ENCODE results near the gene MEN1.

Gene MEN1

DNA sequence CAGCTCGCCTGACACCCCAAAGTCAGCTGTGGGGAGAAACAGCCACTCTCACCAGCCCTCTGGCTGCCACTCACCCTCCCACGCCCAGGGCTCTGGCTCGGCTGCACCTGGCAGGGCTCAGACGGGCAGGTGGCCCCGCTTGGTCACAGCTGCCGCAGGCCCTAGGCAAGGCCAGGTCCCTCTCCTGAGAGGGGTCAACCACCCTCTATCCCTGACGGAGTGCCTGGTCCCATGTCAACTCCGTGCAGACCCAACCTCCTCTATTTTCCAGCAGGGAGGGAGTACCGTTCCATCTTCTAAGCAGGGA lies 9.2 kb downstream of the MEN1 start:
- DNase-seq = no peak

DNA sequence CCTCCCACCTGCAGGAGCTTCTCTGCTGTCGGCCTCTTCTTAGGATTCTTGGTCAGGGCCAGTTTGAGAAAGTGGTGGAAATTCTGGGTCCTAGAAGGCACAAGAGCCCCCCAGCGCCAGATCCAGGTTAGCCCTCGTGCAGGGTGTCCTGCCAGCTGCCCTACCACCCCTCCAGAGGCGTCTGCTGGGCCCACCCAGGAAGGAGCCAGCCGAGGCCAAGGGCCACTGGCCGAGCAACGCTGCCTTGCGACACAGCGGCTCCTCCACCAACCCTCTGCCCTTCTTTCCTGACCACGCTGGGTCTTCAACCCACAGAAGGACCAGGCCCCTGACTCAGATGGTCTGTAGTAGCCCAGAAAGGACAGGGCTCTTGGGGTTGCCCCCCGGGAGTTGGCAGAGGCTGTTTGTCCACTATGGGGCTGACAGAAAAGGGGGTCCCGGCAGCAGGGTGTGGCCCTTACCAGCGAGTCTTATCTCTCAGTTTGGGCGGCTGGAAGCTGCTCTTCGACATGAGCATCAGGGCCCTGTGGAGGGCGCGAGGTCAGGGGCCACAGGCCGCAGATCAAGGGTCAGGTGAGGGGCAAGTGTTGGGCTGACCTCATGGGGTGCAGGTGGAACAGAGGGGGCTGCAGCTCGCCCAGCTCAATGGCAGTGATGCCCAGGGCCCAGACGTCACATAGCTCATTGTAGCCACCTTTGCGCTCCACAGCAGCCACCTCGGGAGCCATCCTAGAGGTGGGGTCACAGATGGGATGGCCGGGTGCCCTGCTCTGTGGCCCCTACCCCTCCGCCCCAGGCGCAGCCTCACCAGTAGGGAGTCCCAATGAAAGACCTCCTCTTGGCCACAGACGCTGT lies 9.8 kb downstream of the MEN1 start:
- no peak for DNase-seq

DNA sequence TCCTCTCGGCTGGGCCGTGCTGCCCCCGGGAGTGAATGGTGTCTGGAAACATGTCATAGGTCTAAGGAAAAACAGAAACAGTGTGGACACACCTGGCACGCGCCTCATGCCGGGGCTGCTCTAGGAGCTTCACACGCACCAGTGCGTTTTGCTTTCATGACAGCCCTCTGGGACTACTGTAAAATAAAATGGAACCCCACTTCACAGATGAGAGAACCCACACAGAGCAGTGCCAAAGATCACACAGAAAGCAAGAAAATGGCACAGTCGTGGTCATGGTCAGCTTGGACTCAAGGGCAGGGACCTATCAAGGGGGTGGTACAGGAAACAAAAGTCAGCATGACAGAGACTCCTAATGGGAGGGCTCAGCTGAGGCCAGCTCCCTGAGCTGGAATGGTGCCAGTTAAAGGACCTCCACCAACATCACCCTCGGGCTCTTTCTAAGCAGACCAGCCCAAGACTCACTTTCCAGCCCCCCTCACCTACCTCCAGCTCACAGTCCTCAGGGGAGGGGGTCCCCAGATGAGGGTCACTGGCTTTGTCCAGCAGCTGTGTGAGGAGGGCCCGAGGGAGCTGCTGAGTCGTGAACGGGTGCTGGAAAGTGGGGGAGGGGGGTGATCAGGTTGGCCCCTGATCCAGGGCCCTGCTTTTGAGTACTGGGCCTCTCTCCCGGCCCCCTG lies 10.6 kb downstream of the MEN1 start:
- DNase-seq = no peak

DNA sequence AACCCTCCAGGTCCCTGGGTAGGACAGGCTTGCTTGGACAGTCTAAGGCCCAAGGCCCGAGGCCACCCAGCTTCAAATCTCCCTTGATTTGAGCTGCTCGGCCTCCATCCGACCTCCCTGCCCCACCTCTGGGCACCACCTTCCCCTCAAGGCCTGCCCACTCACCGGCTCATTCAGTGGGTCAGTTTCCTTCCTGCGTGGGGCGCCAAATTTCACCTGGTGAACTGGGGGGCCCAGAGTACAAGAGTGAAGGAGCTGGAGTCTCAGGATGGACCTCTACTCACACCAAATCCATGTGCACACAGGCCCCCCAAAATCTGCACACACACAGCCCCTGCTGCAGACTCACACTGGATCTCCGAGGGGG lies 11.1 kb downstream of the MEN1 start:
- no peak for DNase-seq

DNA sequence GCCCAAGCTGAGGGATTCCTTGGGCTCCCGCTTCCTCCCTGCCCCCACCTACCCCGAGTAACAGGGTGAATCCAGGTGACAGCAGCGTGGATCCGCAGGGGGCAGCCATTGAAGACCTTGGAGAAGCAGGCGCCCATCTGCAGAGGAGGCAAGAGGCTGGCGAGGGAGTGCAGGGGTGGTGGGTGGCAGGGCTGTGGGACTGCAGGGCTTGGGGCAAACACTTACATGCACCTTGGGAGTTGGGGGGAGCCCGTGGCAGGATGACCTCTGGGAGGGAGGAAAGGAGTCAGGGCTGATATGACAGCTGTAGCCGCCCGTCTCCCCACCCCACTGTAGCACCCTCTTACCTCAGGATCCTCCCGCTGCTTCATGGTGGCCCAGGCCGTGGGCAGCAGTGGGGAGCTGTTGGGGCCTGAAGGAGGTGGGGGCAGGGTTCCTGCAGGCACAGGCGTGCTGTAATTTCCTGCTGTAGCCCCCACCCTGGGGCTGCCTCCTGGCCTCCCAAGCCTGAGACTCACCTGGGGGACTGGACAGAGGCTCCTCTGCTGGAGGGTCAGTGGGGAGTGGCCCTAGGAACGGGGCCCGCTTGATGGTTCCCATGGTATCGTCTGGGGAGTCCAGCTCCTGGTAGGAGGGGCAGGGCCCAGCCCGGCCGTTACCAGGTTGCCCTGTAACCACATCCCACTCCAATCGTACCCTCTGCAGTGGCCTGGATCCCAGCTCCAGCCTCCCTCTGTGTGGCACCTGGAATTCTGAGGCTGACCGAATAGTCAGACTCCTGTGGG lies 13.4 kb downstream of the MEN1 start:
- DNase-seq = no peak

DNA sequence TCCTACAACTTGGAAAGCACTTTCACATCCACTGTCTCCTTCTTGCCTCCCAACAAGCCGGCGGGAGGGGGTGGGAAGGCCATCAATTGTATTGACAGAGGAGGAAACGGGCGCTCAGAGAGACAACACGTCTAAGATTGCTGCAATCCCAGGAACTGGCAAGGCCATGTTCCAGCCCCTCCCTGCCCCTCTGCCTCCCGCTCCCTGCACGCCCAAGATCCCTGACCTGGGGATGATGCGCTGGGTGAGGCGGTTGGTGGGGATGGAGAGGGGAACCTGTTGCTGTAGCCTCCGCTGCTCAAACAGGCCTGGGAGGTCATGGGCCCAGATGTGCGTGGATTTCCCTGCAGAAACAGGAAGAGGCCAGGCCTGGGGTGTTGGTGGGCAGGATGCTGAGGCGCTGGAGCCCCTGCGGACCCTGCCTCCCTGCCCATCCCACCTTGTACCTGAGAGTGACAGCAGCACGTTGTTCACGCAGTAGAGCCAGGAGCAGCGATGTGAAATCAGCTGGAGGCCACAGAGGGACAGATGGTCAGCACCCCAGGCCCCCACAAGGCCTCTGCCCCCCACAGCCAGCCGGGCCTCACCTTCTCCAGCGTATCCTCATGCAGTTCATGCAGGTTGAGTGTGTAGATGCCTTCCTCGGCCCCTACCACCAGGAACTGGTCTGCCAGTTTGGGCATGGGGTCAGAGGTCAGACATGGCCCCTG lies 14.1 kb downstream of the MEN1 start:
- DNase-seq = no peak

DNA sequence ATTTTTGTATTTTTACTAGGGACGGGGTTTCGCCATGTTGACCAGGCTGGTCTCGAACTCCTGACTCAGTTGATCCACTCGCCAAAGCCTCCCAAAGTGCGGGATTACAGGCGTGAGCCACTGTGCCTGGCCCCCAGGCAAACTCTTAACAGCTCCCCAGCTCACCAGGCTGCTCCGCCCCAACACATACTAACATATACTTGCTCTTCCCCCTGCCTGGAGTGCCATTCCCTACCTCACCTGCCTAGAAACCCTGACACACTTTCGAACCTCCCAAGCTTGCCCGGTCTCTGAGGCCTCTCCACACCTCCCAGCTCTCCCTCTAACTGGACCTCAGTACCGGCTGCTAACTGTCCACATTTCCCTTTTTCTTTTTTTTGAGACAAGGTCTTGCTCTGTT lies 15.8 kb downstream of the MEN1 start:
- DNase-seq = no peak

DNA sequence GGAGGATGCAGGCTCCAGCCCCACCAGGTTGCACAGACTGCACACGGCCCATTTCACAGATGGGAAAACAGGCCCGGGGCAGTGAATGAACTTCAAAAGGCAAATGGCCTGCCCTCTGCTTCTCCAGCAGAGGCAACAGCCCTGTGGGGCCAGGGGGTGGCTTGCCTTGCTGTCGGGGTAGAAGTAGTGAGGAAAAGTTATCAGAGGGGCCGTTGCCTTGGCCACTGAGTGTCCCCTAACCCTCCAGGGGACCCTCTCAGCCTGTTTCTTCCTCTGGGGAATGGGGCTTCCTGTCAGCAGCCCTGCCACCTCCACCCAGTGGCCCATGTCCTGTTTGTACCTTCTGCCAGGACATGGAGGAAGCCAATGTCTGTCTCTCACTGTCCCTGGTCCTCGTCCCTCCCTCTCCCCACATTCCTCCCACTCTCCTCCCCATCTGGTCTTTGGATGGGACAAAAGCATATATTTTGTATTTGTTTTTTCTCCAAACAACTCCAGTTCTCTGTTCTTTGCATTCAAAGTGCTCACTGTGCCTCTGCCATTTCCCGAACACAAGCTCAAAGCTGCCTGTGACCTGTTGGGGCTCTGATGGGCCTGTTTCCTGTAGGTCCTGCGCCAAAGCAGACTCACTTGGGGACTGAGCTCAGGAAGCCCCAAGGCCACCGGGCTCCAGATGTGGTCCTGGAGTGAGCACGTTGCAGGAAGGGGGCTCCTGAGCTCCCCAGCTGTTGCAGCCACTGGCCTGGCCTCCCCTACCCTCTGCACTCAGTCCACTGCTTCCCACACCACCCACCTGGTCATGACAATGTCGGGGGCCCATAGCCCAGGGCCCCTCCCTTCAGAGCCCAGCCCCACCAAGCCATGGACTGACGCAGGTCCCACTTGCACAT lies 16.8 kb downstream of the MEN1 start:
- no peak for DNase-seq

DNA sequence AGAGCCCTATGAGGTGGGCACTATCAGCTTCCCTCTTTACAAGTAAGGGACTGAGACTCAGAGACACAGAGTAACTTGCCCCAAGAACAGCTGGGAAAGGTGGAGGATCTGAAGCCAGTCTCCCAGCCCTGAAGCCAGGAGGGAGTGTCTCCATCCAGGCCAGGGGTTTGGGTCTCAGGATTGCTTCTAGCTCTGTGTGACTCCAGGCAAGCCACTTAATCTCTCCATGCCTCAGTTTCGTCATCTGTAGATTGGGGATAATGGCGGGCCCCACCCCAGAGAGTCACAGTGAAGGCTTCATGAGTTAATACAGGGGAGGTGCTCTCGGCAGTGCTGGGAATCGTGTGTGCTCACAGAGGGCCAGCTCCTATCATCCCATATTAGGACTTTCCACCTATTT lies 17.9 kb downstream of the MEN1 start:
- DNase-seq = no peak

DNA sequence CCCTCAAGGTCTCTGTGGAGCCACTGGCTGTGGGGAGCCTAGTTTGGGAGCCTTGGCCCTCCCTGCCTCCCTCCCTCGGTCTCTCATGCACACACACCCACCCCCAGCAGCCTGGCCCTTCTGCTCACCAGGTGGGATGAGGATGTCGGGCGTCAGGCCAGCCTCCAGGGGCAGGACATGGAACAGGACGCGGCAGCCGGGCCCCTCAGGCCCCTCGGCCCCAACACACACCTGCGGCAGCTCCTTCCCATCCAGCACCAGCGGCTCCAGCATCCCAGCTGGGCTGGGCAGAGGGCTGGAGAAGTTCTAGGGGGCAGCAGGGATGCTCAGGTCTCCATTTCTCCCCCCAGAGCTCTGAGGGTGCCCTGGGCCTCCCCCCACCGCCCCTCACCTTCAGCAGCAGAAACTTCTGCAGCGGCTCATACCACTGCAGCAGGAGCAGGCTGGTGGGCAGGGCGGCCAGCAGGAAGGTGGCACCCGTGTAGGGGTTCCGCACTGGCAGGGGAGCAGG lies 18.5 kb downstream of the MEN1 start:
- no peak for DNase-seq

DNA sequence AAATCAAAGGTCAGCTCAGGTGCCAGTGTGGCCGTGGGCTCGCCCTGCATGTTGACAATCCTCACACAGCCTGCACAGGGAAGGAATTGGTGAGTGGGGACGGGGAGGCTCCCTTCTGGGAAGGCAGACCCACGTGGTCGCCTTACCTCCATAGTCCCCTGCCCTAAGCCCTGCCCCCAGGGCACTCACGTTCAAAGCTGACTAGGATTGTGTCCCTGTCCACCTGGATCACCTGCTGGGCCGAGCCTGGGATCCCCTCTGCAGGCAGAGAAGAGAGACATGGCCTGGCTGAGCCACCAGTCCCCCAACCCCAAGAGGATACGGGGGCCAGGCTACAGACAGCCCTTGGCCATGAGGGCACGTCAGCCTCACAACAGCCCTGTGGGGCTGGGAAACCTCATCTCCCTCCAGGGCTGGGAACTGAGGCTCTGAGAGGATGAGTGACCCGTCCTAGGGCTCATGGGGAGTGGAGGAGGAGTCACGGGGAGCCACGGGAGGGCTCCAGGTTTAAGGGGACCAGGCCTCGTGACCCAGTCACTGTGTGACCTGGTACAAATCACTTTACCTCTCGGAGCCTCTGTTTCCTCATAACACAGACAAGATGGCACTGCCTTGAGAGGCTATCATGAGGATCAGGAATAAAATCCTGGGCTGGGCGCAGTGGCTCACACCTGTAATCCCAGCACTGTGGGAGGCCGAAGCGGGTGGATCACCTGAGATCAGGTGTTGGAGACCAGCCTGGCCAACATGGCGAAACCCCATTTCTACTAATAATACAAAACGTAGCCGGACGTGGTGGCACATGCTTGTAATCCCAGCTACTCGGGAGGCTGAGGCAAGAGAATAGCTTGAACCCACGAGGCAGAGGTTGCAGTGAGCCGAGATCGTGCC lies 19.9 kb downstream of the MEN1 start:
- DNase-seq = no peak

DNA sequence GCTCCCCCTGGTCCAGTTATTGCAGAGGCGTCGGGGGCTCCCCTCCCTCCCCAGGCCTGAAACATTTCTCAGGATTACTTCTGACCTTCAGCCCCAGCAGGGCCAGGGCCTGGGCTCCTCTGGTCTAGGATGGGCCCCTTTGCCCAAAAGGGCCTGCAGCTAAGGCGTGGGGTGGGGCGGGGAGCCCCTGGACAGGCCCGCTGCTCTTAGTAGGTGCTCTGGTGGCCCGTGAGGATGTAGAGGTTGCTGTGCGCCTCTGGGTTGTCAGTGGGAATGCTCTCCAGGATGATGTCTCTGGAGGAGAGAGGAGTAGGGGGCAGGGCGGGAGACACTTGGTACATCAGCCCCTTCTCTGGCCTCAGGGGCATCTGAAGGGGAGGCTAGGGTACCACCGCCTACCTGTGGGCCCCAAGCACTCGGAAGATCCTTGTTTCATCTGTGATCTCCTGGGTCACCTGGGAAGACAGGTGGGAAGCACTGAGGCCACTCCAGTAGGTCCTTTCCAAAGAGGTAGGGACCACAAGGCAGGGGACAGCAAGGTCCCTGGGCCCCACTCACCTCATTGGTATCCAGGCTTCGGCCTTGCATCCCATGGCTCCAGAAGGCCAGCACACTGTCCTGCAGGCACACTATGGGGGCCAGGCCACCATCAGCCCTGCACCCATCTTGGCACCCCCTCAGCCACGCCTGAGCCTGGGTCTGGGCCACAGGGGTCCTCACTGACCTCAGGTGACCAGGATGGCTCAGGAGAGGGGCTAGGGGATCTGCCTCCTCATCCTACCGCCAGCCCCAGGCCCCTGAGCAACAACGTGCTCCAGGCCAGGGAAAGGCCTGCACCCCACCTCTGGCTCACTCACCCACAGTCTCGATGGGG lies 20.8 kb downstream of the MEN1 start:
- no peak for DNase-seq

DNA sequence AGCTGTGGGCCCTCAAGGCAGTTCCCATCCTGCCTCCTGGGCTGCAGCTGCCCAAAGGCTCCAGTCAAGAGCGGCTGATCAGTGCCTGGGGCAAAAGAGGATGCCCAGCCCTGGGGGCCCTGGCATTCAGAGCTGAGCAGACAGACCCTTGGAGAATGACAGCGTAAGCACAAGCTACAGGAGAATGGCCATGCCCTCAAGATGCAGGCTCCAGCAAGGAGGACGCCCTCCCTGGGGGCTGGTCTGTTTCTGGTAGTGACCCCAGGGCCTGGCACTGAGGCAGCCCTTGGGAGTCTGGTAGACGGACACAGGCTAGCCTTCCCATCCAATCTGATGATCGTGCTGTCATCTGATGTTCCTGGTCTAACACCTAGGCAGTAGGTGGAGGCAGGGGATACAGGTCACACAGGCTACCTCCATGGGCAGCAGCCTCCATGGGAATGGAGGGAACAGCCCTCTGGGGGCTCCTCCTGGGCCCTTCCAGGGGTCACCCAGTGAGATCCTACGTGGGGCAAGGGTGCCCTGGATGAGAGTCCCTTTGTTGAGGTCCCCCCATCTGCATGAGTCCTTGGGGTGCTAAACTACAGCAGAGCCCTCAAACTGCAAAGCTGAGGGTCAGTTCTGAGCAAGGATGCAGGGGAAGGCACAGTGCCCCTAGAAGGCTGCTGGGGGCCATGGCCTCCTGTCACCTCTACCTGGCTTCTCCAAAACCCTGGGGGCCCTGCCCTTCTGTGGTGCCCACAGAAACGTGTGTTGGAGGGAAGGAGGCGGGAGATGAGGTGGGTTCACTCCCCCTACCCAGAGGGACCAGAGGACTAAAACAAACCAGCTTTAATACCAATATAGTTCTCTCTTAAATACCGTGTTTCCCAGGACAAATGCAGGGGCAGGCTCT lies 21.8 kb downstream of the MEN1 start:
- no peak for DNase-seq

DNA sequence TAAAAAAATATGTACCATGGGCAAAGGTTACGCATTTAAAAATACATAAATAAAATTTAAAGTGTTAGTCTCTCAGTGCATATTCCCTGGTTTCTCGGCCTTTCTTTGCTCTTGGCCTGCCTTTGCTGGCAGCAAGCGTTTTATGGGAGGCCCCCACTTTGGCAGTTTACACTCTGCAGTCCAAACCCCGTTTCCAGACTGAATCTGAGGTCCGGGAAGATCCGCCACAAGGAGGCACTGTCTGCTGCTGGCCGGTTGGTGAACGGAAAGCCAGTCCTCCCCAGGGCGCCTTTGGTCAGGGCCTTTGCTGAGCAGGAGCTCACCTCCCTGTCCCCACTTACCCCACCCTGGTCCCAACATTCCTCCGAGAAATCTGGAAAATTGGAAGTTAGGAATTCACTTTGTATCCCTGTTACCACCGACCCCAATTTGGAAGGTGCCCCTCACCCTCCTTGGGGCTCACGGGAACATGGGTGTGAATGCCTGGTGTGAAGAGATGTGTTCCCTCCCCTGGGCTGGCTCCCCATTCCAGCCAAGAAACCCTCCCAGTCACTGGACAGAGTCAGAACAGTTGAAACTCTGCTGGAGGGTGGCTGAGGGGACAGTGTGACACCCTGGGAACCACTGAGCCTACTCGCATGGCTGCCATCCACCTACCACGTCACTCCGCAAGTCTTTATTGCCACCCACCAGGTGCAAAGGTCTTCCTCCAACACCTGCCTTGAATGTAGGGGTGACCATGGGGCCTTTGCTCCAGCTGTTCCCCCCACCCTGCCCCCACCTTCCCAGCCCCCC lies 22.6 kb downstream of the MEN1 start:
- DNase-seq = peak; percentile 36

DNA sequence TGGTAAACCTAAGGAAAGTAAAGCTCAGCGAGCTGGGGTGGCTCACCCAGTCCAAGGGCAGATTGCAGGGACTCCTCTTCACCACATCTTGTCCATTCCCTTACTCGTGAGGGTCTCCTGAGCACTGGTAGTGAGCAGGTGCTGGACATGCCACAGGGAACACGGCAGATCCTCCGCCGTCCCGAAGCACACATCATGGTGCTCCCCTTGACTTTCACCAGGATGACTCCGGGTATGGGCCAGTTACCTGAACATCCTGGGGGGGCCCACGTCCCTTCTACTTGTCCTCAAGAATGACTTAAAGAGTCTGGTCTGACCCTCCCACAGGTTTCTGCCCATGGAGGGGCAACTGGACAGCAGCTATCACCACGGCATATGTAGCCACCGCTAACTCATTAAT lies 24.0 kb downstream of the MEN1 start:
- DNase-seq = no peak

DNA sequence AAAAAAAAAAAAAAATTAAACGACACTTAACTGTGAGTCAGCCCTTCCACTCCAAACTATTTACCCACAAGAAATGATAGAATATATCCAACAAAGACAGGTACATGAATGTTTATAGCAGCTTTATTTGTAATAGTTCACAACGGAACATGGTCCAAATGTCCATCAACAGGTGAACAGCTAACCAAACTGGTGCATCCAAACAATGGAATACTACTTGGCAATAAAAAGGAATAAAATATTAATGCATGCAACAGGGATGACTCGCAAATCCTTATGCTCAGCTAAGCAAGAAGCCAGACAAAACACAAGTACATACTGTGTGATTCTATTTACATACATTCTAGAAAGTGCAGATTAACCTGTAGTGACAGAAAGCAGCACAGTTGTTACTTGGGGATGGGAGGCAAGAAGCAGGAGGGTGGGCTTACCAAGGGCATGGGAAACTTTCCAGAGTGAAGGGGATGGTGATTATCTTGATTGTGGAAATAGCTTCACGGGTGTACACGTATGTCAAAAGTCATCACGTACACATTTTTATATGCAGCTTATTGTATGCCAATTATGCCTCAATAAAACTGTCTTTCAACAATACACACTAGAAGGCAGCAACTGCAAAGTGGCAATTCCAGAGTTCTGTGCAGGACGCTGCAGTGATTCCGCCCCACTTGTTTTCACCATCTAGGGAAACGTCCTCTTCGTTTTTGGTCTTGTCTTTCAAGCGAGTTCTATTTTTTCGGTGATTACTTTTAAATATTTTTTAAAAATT lies 25.4 kb downstream of the MEN1 start:
- DNase-seq = no peak

Measured in fibroblast of skin of back (primary cell).